ENCODE data around the gene GALNT13. TPM values are rescaled to one million over a fixed set of nuclear protein-coding genes. Genes with fewer than 3 reads are reported as not detected.

Gene GALNT13
- 0.52 and 1.3 TPM in 2 replicates for total RNA-seq

DNA sequence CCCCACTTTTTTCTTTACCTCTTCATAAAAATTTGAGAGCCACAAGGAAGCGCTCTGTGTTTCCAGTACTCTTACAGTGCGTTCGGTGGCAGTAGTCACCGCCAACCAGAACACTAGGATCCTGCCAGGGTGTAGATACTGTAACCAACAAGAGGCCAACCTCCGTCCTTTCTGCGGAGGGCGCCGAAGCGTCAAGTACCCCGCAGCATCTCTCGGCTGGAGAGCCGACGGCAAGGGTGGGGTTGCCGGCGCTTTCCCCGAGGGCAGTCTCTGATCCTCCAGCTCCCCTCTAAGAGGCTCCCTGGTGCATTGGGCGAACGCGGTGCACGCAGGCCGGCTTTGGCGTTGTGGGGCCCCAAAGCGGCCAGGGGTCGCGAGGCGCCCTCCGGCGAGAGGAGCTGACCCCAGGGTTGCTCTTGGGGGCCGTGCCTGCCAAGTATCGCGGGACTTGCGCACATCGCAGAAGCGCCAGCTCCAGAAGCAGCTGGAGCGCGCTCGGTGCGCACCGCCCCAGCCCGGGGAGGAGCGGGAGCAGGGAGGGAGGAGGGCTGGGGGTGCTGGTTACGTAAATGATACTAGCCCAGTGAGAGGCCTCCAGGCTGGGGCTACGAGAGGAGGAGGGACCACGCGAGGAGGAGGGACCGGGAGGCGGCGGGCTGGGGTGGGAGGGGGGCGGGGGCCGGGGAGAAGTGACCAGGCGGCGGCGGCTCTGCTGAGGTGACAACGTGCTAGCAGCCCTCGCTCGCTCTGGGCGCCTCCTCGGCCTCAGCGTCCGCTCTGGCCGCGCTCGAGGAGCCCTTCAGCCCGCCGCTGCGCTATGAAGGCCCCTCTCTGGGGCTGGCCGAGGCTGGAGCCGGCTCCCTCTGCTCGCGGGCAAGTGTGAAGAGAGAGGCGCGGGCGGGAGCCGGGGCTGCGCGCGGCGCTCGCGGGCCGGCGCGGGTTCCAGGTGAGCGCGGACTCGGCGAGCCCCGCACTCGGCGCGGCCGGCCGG lies at the start of gene GALNT13:
GALNT13 (plus strand) TSS at position 692 of the 991 bp plus-strand sequence.
- peak within 1 kb of the TSS; percentile 27 for H3K4me3 ChIP-seq (ENCODE audit: low read depth, low read length)
- TF ChIP-seq, protein P1, sequence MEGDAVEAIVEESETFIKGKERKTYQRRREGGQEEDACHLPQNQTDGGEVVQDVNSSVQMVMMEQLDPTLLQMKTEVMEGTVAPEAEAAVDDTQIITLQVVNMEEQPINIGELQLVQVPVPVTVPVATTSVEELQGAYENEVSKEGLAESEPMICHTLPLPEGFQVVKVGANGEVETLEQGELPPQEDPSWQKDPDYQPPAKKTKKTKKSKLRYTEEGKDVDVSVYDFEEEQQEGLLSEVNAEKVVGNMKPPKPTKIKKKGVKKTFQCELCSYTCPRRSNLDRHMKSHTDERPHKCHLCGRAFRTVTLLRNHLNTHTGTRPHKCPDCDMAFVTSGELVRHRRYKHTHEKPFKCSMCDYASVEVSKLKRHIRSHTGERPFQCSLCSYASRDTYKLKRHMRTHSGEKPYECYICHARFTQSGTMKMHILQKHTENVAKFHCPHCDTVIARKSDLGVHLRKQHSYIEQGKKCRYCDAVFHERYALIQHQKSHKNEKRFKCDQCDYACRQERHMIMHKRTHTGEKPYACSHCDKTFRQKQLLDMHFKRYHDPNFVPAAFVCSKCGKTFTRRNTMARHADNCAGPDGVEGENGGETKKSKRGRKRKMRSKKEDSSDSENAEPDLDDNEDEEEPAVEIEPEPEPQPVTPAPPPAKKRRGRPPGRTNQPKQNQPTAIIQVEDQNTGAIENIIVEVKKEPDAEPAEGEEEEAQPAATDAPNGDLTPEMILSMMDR (conservative IDR thresholded peaks at IDR 0.05; ENCODE audit: low read depth, low read length): no peak
- DNase-seq (ENCODE audit: low read depth): no peak

DNA sequence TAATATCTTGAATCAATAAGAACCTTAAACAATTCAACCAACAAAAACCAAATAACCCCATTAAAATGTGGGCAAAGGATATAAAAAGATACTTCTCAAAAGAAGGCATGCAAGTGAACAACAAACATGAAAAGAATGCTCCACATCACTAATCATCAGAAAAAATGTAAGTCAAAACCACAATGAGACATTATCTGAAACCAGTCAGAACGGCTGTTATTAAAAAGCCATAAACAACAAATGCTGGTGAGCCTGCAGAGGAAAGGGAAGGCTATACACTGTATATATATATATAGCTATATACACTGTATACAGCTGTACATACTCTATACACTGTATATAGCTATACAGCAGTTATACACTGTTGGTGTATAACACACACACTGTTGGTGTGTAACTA lies 47.8 kb upstream of the GALNT13 start:
- H3K4me3 ChIP-seq (ENCODE audit: low read depth, low read length): no peak overlapping the region
- TF ChIP-seq, protein P1 (conservative IDR thresholded peaks at IDR 0.05; ENCODE audit: low read depth, low read length): no peak
- DNase-seq (ENCODE audit: low read depth): no peak

DNA sequence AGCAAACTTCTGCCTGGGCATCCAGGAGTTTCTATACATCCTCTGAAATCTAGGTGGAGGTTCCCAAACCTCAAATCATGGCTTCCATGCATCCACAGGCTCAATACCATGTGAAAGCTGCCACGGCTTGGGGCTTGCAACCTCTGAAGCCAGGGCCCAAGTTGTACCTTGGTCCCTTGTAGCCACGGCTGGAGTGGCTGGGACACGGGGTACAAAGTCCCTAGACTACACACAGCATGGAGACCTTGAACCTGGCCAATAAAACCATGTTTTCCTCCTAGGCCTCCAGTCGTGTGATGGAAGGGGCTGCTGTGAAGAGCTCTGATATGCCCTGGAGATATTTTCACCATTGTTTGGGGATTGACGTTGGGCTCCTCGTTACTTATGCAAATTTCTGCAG lies 43.4 kb upstream of the GALNT13 start:
- H3K4me3 ChIP-seq (ENCODE audit: low read depth, low read length): no peak overlapping the region
- no peak for DNase-seq (ENCODE audit: low read depth)

DNA sequence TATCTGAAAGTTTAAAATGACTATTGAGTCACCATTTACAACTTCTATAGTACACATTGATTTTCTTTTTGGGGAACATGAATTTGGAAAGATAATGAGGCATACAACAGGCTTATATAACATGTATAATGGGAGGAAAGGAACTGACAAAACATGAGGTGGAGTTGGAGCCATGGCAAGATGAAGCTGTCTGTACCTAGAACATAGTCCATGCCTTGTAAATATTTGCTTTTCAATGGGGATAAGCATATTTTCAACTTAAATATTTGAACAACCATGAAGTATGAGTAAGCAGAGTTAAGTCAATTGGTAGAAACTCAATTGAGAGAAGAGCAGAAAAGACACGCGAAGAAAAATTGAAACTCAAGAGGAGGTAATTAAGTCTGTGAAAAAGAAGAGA lies 37.1 kb upstream of the GALNT13 start:
- no peak for DNase-seq (ENCODE audit: low read depth)
- TF ChIP-seq, protein P1 (conservative IDR thresholded peaks at IDR 0.05; ENCODE audit: low read depth, low read length): no peak
- H3K4me3 ChIP-seq (ENCODE audit: low read depth, low read length): no peak overlapping the region

More for the DNA sequence above, 43.4 kb upstream of the GALNT13 start:
- TF ChIP-seq, protein P1 (conservative IDR thresholded peaks at IDR 0.05; ENCODE audit: low read depth, low read length): no peak

DNA sequence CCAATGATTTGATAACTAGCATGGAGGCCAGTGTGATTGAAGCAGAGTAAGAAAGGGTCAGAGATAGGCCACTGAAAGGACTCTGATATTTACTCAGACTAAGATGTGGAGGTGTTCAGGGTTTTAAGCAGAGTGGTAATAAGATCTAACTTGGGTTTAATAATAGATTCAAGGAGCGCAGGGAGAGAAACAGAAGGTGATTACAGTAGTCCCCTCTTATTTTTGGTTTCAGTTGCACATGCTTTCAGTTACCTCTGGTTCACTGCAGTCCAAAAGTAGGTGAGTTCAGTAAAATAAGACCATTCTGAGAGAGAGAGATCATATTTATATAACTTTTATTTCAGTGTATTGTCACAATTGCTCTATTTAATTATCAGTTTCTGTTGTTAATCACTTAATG lies 13.5 kb upstream of the GALNT13 start:
- no peak overlapping the region for H3K4me3 ChIP-seq (ENCODE audit: low read depth, low read length)
- no peak for DNase-seq (ENCODE audit: low read depth)
- TF ChIP-seq, protein P1 (conservative IDR thresholded peaks at IDR 0.05; ENCODE audit: low read depth, low read length): no peak

DNA sequence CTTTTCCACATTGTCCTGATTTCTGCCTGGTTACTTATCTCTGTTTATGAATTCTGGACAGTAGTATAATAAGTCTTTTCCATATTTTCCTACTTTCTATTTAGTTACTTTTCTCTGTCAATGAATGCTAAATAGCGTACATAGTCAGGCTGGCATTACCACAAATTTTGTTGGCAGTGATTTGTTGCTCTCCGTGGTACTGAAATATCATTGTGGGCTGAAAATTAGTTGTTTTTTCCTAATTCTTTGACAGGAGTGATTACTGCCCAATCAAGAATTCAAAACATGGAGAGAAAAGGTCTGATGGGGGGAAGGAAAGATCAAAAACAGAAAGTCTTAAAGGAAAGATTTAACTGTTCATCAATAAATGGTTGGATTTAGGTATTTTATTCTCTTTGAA lies 7.7 kb upstream of the GALNT13 start:
- DNase-seq (ENCODE audit: low read depth): no peak
- H3K4me3 ChIP-seq (ENCODE audit: low read depth, low read length): no peak overlapping the region
- TF ChIP-seq, protein P1 (conservative IDR thresholded peaks at IDR 0.05; ENCODE audit: low read depth, low read length): no peak
